ENCODE measurements around the gene PTHLH.

DNA sequence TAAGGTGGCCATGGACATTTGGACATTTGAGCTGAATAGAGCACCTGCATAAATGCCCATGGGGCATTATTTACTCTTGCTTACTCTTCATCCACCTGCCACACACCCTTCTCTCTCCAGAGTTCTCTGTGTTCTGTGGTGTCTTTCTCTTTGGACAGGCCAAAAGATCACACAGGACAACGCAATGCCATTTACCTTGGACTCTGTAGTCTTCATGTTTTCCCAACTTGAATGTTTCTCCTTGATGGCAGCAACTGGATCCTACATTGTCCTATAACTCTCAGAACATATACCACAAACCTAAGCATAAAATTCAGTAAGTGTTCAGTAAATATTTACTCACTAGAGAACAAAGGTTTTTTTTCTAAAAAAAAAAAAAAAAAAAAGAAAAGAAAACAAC, 41.7 kb upstream of the PTHLH start:
- TF ChIP-seq, protein P1, sequence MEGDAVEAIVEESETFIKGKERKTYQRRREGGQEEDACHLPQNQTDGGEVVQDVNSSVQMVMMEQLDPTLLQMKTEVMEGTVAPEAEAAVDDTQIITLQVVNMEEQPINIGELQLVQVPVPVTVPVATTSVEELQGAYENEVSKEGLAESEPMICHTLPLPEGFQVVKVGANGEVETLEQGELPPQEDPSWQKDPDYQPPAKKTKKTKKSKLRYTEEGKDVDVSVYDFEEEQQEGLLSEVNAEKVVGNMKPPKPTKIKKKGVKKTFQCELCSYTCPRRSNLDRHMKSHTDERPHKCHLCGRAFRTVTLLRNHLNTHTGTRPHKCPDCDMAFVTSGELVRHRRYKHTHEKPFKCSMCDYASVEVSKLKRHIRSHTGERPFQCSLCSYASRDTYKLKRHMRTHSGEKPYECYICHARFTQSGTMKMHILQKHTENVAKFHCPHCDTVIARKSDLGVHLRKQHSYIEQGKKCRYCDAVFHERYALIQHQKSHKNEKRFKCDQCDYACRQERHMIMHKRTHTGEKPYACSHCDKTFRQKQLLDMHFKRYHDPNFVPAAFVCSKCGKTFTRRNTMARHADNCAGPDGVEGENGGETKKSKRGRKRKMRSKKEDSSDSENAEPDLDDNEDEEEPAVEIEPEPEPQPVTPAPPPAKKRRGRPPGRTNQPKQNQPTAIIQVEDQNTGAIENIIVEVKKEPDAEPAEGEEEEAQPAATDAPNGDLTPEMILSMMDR (IDR thresholded peaks at IDR 0.05): no peak
- no peak for TF ChIP-seq POLR2A (IDR thresholded peaks at IDR 0.05)
